MM.1S (cell line): ENCODE results near the gene GRIK4.

Source experiments
- DNase-seq: peaks from one replicate; pipeline ENCODE4 v3.0.0-alpha.2; 2015
- H2AFZ ChIP-seq: fragments of 300-600 bp; sonication (generic); 2 replicates; pipeline ENCODE4 v1.6.0; 2016; ENCODE audit warnings: antibody characterized with exemption, low read length
- H3F3A ChIP-seq: fragments of 300-600 bp; sonication (generic); 2 replicates; pipeline ENCODE4 v1.6.1; 2016; ENCODE audit warnings: mild to moderate bottlenecking, antibody characterized with exemption, low read length, moderate library complexity, mixed read lengths; ENCODE audit not compliant: insufficient read depth
- H3K27ac ChIP-seq: fragments of 300-600 bp; sonication (generic); 2 replicates; pipeline ENCODE4 v1.5.1; 2016; ENCODE audit warnings: mild to moderate bottlenecking, low read length
- H3K27me3 ChIP-seq: fragments of 300-600 bp; sonication (generic); replicated peaks from 2 replicates; pipeline ENCODE4 v1.6.0; 2016; ENCODE audit warnings: low read length; ENCODE audit not compliant: insufficient read depth
- H3K36me3 ChIP-seq: fragments of 300-600 bp; sonication (generic); replicated peaks from 2 replicates; pipeline ENCODE4 v1.6.1; 2016; ENCODE audit warnings: mild to moderate bottlenecking, low read length, mixed read lengths; ENCODE audit not compliant: insufficient read depth
- H3K4me1 ChIP-seq: fragments of 300-600 bp; sonication (generic); 2 replicates; pipeline ENCODE4 v1.6.1; 2016; ENCODE audit warnings: low read length, mixed read lengths
- H3K4me2 ChIP-seq: fragments of 300-600 bp; sonication (generic); 2 replicates; pipeline ENCODE4 v1.6.0; 2016; ENCODE audit warnings: low read depth, low read length
- H3K4me3 ChIP-seq: fragments of 300-600 bp; sonication (generic); 2 replicates; pipeline ENCODE4 v1.5.1; 2016; ENCODE audit warnings: low read length, mixed read lengths
- H3K79me2 ChIP-seq: fragments of 300-600 bp; sonication (generic); 2 replicates; pipeline ENCODE4 v1.6.1; 2016; ENCODE audit warnings: mixed run types, low read length, mixed read lengths
- H3K9ac ChIP-seq: fragments of 300-600 bp; sonication (generic); 2 replicates; pipeline ENCODE4 v1.6.1; 2016; ENCODE audit warnings: low read length, mixed read lengths
- H3K9me2 ChIP-seq: fragments of 300-600 bp; sonication (generic); replicated peaks from 2 replicates; pipeline ENCODE4 v1.6.1; 2016; ENCODE audit warnings: mild to moderate bottlenecking, low read length, mixed read lengths; ENCODE audit not compliant: insufficient read depth
- H3K9me3 ChIP-seq: fragments of 300-600 bp; sonication (generic); replicated peaks from 2 replicates; pipeline ENCODE4 v1.6.1; 2016; ENCODE audit warnings: mild to moderate bottlenecking, low read length, mixed read lengths; ENCODE audit not compliant: insufficient read depth
- H4K20me1 ChIP-seq: fragments of 300-600 bp; sonication (generic); 2 replicates; pipeline ENCODE4 v1.6.1; 2016; ENCODE audit warnings: mild to moderate bottlenecking, low read length, moderate library complexity, mixed read lengths; ENCODE audit not compliant: insufficient read depth
- CTCF ChIP-seq: fragments of 300-600 bp; sonication (generic); IDR thresholded peaks from 2 replicates; pipeline ENCODE4 v1.5.1; 2016; ENCODE audit warnings: antibody characterized with exemption, low read length, mixed read lengths
- EZH2 ChIP-seq: fragments of 300-600 bp; sonication (generic); optimal IDR thresholded peaks from 2 replicates; pipeline ENCODE3; 2017; ENCODE audit warnings: low read depth, mild to moderate bottlenecking, antibody characterized with exemption, low read length, mixed read lengths
- EZH2phosphoT487 ChIP-seq: fragments of 300-600 bp; sonication (generic); IDR thresholded peaks from 2 replicates; pipeline ENCODE4 v1.6.1; 2018; ENCODE audit warnings: antibody characterized with exemption, low read length

Gene GRIK4

GRCh38 chr11:120525261-120526171 is 14.0 kb downstream of the GRIK4 start:
- Histone ChIP-seq H2AFZ (no peak overlapping the region), H3K27me3 (no peaks in the 10 kb centered on the region), H3K9me3 (no peaks in the 10 kb centered on the region), H3K4me3 (no peak overlapping the region), H3K9ac (no peak overlapping the region), H3F3A (no peaks in the 10 kb centered on the region), H3K79me2 (no peaks in the 10 kb centered on the region), H3K9me2 (no peaks in the 10 kb centered on the region), H3K4me2 (no peak overlapping the region), H4K20me1 (no peaks in the 10 kb centered on the region), H3K4me1 (no peaks in the 10 kb centered on the region), H3K27ac (no peak overlapping the region), H3K36me3 (no peaks in the 10 kb centered on the region)
- DNase-seq, result no peak
- TF ChIP-seq EZH2phosphoT487 (no peak), EZH2 (no peak), CTCF (no peak)

- H3K9ac ChIP-seq, result no peak overlapping the region
These were observed 14.7 kb downstream of the GRIK4 start for GRCh38 chr11:120526241-120526640.

GRCh38 chr11:120527111-120527761 is 15.7 kb downstream of the GRIK4 start:
- Histone ChIP-seq H3K9ac (no peak overlapping the region), H3K36me3 (no peaks in the 10 kb centered on the region), H3K27me3 (no peaks in the 10 kb centered on the region), H3K4me2 (no peak overlapping the region), H3K79me2 (no peaks in the 10 kb centered on the region), H3K9me3 (no peaks in the 10 kb centered on the region), H3F3A (no peaks in the 10 kb centered on the region), H3K9me2 (no peaks in the 10 kb centered on the region), H3K27ac (no peak overlapping the region), H3K4me3 (no peak overlapping the region), H2AFZ (no peak overlapping the region), H3K4me1 (no peaks in the 10 kb centered on the region), H4K20me1 (no peaks in the 10 kb centered on the region)
- peak; percentile 56 for DNase-seq
- no peak for TF ChIP-seq EZH2
- TF ChIP-seq EZH2phosphoT487, result no peak
- TF ChIP-seq CTCF, result no peak

More at GRCh38 chr11:120526241-120526640, 14.7 kb downstream of the GRIK4 start:
- H3K79me2 ChIP-seq, result no peaks in the 10 kb centered on the region
- no peak for DNase-seq
- no peaks in the 10 kb centered on the region for H3K27me3 ChIP-seq
- H3F3A ChIP-seq, result no peaks in the 10 kb centered on the region
- no peak overlapping the region for H3K4me2 ChIP-seq
- TF ChIP-seq EZH2, result no peak
- no peak for TF ChIP-seq EZH2phosphoT487
- no peak for TF ChIP-seq CTCF
- no peaks in the 10 kb centered on the region for H3K9me2 ChIP-seq
- H2AFZ ChIP-seq, result no peak overlapping the region
- H3K4me3 ChIP-seq, result no peak overlapping the region
- H3K4me1 ChIP-seq, result no peaks in the 10 kb centered on the region
- no peaks in the 10 kb centered on the region for H3K9me3 ChIP-seq
- H3K27ac ChIP-seq, result no peak overlapping the region
- H3K36me3 ChIP-seq, result no peaks in the 10 kb centered on the region
- H4K20me1 ChIP-seq, result no peaks in the 10 kb centered on the region
